Osteoblast (primary cell): ENCODE results near the gene TGM3. TPM values are rescaled to one million over a fixed set of nuclear protein-coding genes. Genes with fewer than 3 reads are reported as not detected.

ENCODE experiments used
- DNase-seq: peaks from one replicate; pipeline ENCODE4 v3.0.0; 2011; ENCODE audit warnings: low spot score, mixed read lengths; ENCODE audit not compliant: insufficient read length; ENCODE audit errors: missing footprints
- H2AFZ ChIP-seq: 2 replicates; pipeline ENCODE4 v1.6.0; 2011; ENCODE audit warnings: mild to moderate bottlenecking, low read length
- H3K27ac ChIP-seq: 2 replicates; pipeline ENCODE4 v1.5.1; 2011; ENCODE audit warnings: mild to moderate bottlenecking, low read depth, low read length, moderate library complexity
- H3K27me3 ChIP-seq: 2 replicates; pipeline ENCODE4 v1.6.0; 2012; ENCODE audit warnings: mild to moderate bottlenecking, control low read depth, inconsistent platforms, low read length, moderate library complexity; ENCODE audit not compliant: insufficient read depth
- H3K36me3 ChIP-seq: 2 replicates; pipeline ENCODE4 v1.5.1; 2011; ENCODE audit warnings: mild to moderate bottlenecking, low read length, control low read depth, moderate library complexity; ENCODE audit not compliant: insufficient read depth
- H3K4me1 ChIP-seq: 2 replicates; pipeline ENCODE4 v1.5.1; 2011; ENCODE audit warnings: mild to moderate bottlenecking, low read length, control low read depth, moderate library complexity; ENCODE audit not compliant: insufficient read depth
- H3K4me2 ChIP-seq: 2 replicates; pipeline ENCODE4 v1.6.0; 2011; ENCODE audit warnings: mild to moderate bottlenecking, low read length; ENCODE audit not compliant: insufficient read depth
- H3K4me3 ChIP-seq: fragments of 200-600 bp; sonication (generic); 3 replicates; pipeline ENCODE4 v1.5.1; 2012; ENCODE audit warnings: mild to moderate bottlenecking, low read length, inconsistent platforms; ENCODE audit not compliant: insufficient read depth
- H3K79me2 ChIP-seq: 2 replicates; pipeline ENCODE4 v1.6.0; 2012; ENCODE audit warnings: mild to moderate bottlenecking, low read length, control low read depth, inconsistent platforms; ENCODE audit not compliant: insufficient read depth
- H3K9me3 ChIP-seq: 2 replicates; pipeline ENCODE4 v1.5.1; 2011; ENCODE audit warnings: low read depth, low read length, control low read depth
- H4K20me1 ChIP-seq: 2 replicates; pipeline ENCODE4 v1.6.0; 2012; ENCODE audit warnings: mild to moderate bottlenecking, low read length, control low read depth; ENCODE audit not compliant: insufficient read depth
- CTCF ChIP-seq: IDR thresholded peaks from 2 replicates; pipeline ENCODE4 v1.5.1; 2011; ENCODE audit warnings: mild to moderate bottlenecking, low read depth, low read length, moderate library complexity; ENCODE audit errors: extremely low read depth
- total RNA-seq: library from RNA; depleted of rRNA; stranded (reverse); fragments of >200 nt; gene quantifications from 2 replicates; pipeline ENCODE4 v1.2.3, GENCODE V29; 2012

The TGM3 gene
- total RNA-seq, 1 donor: not detected

- no peak overlapping the region for H3K4me3 ChIP-seq
- H4K20me1 ChIP-seq: no peaks in the 10 kb centered on the region
- no peak overlapping the region for H3K4me2 ChIP-seq
- H3K4me1 ChIP-seq: no peaks in the 10 kb centered on the region
- H3K27me3 ChIP-seq: peaks cover 36% of the 10 kb centered on the region
- no peaks in the 10 kb centered on the region for H3K36me3 ChIP-seq
- no peaks in the 10 kb centered on the region for H3K79me2 ChIP-seq
- DNase-seq: no peak
- no peak overlapping the region for H2AFZ ChIP-seq
- TF ChIP-seq CTCF: no peak
- H3K9me3 ChIP-seq: no peaks in the 10 kb centered on the region
- no peak overlapping the region for H3K27ac ChIP-seq
These were observed 2.3 kb downstream of the TGM3 start for GRCh38 chr20:2298116-2298515.

- no peak overlapping the region for H3K4me3 ChIP-seq
- H3K79me2 ChIP-seq: no peaks in the 10 kb centered on the region
- no peaks in the 10 kb centered on the region for H3K4me1 ChIP-seq
- peaks cover 36% of the 10 kb centered on the region for H3K27me3 ChIP-seq
- H2AFZ ChIP-seq: no peak overlapping the region
- no peak for DNase-seq
- H3K4me2 ChIP-seq: no peak overlapping the region
- no peak overlapping the region for H3K27ac ChIP-seq
- H3K9me3 ChIP-seq: no peaks in the 10 kb centered on the region
- no peak for TF ChIP-seq CTCF
- no peaks in the 10 kb centered on the region for H4K20me1 ChIP-seq
- no peaks in the 10 kb centered on the region for H3K36me3 ChIP-seq
These were observed 2.9 kb downstream of the TGM3 start for GRCh38 chr20:2298701-2299100.

GRCh38 chr20:2299301-2299700 is 3.5 kb downstream of the TGM3 start:
- H4K20me1 ChIP-seq: no peaks in the 10 kb centered on the region
- H3K9me3 ChIP-seq: no peaks in the 10 kb centered on the region
- no peaks in the 10 kb centered on the region for H3K4me1 ChIP-seq
- H3K27me3 ChIP-seq: peaks cover 32% of the 10 kb centered on the region
- no peak overlapping the region for H3K4me2 ChIP-seq
- H2AFZ ChIP-seq: no peak overlapping the region
- TF ChIP-seq CTCF: no peak
- H3K4me3 ChIP-seq: no peak overlapping the region
- no peak for DNase-seq
- H3K79me2 ChIP-seq: no peaks in the 10 kb centered on the region
- no peaks in the 10 kb centered on the region for H3K36me3 ChIP-seq
- H3K27ac ChIP-seq: no peak overlapping the region

- Histone ChIP-seq H3K79me2 (no peaks in the 10 kb centered on the region), H3K4me1 (no peaks in the 10 kb centered on the region), H2AFZ (no peak overlapping the region), H3K27me3 (peaks cover 36% of the 10 kb centered on the region), H4K20me1 (no peaks in the 10 kb centered on the region), H3K4me3 (no peak overlapping the region), H3K4me2 (no peak overlapping the region), H3K36me3 (no peaks in the 10 kb centered on the region), H3K9me3 (no peaks in the 10 kb centered on the region), H3K27ac (no peak overlapping the region)
- DNase-seq: no peak
- no peak for TF ChIP-seq CTCF
These were observed 4.2 kb downstream of the TGM3 start for GRCh38 chr20:2300002-2300401.
